Vein endothelial cell (primary cell): ENCODE results near the gene DUS4L. TPM values are rescaled to one million over a fixed set of nuclear protein-coding genes. Genes with fewer than 3 reads are reported as not detected.

Experiments
- small RNA-seq: library from RNA; depleted of rRNA; stranded (forward); fragments of <200 nt; gene quantifications from one replicate; pipeline ENCODE3, GENCODE V24; 2012
- total RNA-seq: library from RNA; depleted of rRNA; stranded (reverse); fragments of >200 nt; gene quantifications from 2 replicates; pipeline ENCODE4 v1.2.3, GENCODE V29; 2012

DUS4L gene, protein sequence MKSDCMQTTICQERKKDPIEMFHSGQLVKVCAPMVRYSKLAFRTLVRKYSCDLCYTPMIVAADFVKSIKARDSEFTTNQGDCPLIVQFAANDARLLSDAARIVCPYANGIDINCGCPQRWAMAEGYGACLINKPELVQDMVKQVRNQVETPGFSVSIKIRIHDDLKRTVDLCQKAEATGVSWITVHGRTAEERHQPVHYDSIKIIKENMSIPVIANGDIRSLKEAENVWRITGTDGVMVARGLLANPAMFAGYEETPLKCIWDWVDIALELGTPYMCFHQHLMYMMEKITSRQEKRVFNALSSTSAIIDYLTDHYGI
- 6.2 and 10.2 TPM in 2 replicates for total RNA-seq

GRCh38 chr7:107563775-107564552 is at the start of gene DUS4L, which contains the start of gene COG5:
Gene DUS4L, plus strand, starts transcription at chr7:107563971. Its CDS starts 3,100 bp downstream, at chr7:107567071.
Gene COG5, minus strand, starts transcription at chr7:107563920. Its CDS starts 24 bp downstream, at chr7:107563896.

GRCh38 chr7:107579885-107580715 is 16.3 kb downstream of the DUS4L start, which contains the start of gene BCAP29:
Gene BCAP29, plus strand, starts transcription at chr7:107580246. Its CDS starts 527 bp downstream, at chr7:107580773.

Small RNA genes lying within 50 kb of the gene (small RNA-seq; reads per million reads assigned to genes)
- not detected for gene RF01233

Other genes with a start within 250 kb of the DUS4L start
- under 0.01 TPM in 1 of 2 replicates, not detected in the other for gene GPR22, start 93.9 kb upstream of the DUS4L start, total RNA-seq
- gene COG5, start 51 bp upstream of the DUS4L start, total RNA-seq: 34.9 and 43.4 TPM in 2 replicates
- 111 and 185 TPM in 2 replicates for gene BCAP29, start 16.3 kb downstream of the DUS4L start, total RNA-seq
- 3.5 and 4.9 TPM in 2 replicates for gene SLC26A4, start 96.9 kb downstream of the DUS4L start, total RNA-seq
- gene CBLL1, start 180.2 kb downstream of the DUS4L start, total RNA-seq: 35.1 and 38.5 TPM in 2 replicates
- not detected in 2 replicates for gene SLC26A3, start 239.3 kb downstream of the DUS4L start, total RNA-seq